ENCODE results near the gene TMEM91. TPM values are rescaled to one million over a fixed set of nuclear protein-coding genes. Genes with fewer than 3 reads are reported as not detected.

The TMEM91 gene
- total and polyA plus RNA-seq, 2 of the 13 experiments (the other 11 are each of a cell fraction or from before 2014, with no cell fraction given) = 6.3 to 10.3 TPM

- Histone ChIP-seq H3K79me2 (ENCODE audit: insufficient read depth, low read length) (peaks cover 29% of the 10 kb centered on the region), H3K4me1 (ENCODE audit: insufficient read depth, low read length) (peaks cover 32% of the 10 kb centered on the region), H2AFZ (ENCODE audit: low read length) (no peak overlapping the region), H3K4me2 (ENCODE audit: low read depth, low read length) (peak overlapping the region; percentile 80), H3K9ac (ENCODE audit: insufficient read depth, low read depth, low read length) (peak overlapping the region; percentile 82), H3K36me3 (replicated peaks in 1 of 2; ENCODE audit: control insufficient read depth in 1 of 2, insufficient read depth in 2 of 2, low read length in 2 of 2) (peaks cover 6 to 16% of the 10 kb centered on the region in 2 experiments; a peak in 4 of 5 replicates), H3K4me3 (replicated peaks in 1 of 3; ENCODE audit: insufficient read depth in 1 of 3, low read depth in 2 of 3, low read length in 3 of 3) (peak overlapping the region; percentile 90 to 95 (median 95)), H4K20me1 (ENCODE audit: insufficient read depth, low read length) (peaks cover 12% of the 10 kb centered on the region; the same call in 1 of the 2 replicates), H3K9me3 (ENCODE audit: low read length) (no peaks in the 10 kb centered on the region), H3K27ac (ENCODE audit: extremely low read length, insufficient read depth, low read length) (no peak overlapping the region), H3K27me3 (ENCODE audit: control insufficient read depth in 1 of 2, insufficient read depth in 2 of 2, low read length in 2 of 2) (no peaks in the 10 kb centered on the region; a peak in 1 of 5 replicates)
- no TSS peak for BruUV-seq (replicated peaks)
- intact Hi-C loops (cut with micrococcal nuclease; ENCODE audit: unreplicated experiment) = no loop called here
- no peak for FAIRE-seq
- TF ChIP-seq ARNT2 (CRISPR knock-in tag; IDR thresholded peaks at IDR 0.05; ENCODE audit: low read depth) (0 out of 2 replicates have a peak, but pooled peaks have one; percentile 15), ZFP91 (CRISPR knock-in tag; IDR thresholded peaks at IDR 0.05; ENCODE audit: borderline replicate concordance) (0 out of 2 replicates have a peak, but pooled peaks have one; percentile 25), ZNF891 (CRISPR knock-in tag; IDR thresholded peaks at IDR 0.05) (no peak), ZNF234 (CRISPR knock-in tag; conservative IDR thresholded peaks at IDR 0.05) (no peak), ZNF780A (CRISPR knock-in tag; IDR thresholded peaks at IDR 0.05) (no peak)
- no peak for ATAC-seq
- WGBS (ENCODE audit: low lambda C conversion rate) = 85% methylated on average over 22 of the region's 22 CpGs
- CTCF ChIA-PET (ENCODE audit: low intra/inter-chr PET ratio, low total read pairs) = no interaction called here
- no peak for DNase-seq (ENCODE audit: low spot score)
- POLR2A ChIA-PET = interaction anchor here (1.0 to 3.1 kb wide), 6 partner anchors 13 to 87 kb away, joined by 3 to 73 read pairs (median 7); partner anchors contain the start of genes B9D2, CCDC97 and HNRNPUL1
- in situ Hi-C loops (cut with HindIII; ENCODE audit: extremely low pct_ligation_motif_present, low pct_unique_long_range_greater_than_20kb) = loop anchor here (5.0 kb wide), 1 partner anchor 39 kb away; the partner anchor contains the start of gene CCDC97
These were observed 25.5 kb upstream of the TMEM91 start for GRCh38 chr19:41350735-41351338.

Data from HepG2 (cell line).